GF-D8 (cell line): ENCODE results near the gene MMP10.

Experiments used
- DNase-seq: peaks from one replicate; lab custom pipeline; 2025; lab: John Stamatoyannopoulos, UW

Gene MMP10

DNA sequence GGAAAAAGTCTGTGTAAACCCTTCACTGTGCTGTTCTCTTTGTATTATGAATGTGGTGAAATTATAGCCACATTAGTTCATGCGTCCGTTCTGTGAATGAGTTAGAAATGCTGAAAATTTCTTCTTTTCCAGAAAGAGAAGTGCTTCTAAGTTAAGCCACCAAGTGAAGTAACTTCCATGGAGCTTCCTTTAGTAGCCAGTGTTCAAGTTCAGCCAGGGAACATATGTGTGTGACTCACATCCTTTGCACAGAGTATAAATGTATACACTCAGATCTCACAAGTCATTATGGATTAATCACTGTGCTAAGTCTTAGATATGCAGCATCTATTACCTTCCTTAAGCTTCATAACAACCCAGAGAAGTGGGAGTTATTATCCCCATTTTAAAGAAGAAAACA is 52.5 kb downstream of the MMP10 start:
- DNase-seq: peak; percentile 49

DNA sequence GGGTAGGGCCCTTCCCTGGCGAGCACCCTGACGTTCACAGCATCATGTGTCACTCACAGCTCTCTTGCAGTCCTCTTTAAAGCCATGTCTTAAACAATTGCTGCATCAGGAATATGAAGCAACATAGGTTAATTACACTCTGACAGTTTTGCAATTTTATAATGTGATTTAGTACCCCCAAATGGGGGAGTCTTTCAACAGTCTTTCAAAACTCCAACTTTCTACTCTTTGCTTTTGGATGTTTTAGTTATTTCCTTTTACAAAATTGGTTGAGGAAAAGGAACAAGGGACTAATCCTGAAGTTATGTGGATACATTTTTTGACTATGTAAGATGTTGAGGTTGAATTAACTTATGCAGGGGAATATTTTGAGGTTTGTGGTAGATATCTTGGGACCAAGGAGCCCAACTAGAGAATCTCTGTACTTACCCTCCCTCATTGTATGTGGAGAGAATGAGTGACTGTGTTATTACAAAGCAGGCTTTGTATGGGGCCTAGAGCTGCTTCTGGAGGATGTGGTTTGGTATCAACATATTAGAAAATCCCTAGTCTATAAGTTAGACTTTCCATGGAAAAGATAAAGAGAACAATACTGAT is 55.4 kb downstream of the MMP10 start, which contains the start of gene MMP8:
Gene MMP8 (minus strand): TSS at position 51 of the 597 bp plus-strand sequence. CDS start 99 bp downstream, outside the sequence.
- no peak for DNase-seq

DNA sequence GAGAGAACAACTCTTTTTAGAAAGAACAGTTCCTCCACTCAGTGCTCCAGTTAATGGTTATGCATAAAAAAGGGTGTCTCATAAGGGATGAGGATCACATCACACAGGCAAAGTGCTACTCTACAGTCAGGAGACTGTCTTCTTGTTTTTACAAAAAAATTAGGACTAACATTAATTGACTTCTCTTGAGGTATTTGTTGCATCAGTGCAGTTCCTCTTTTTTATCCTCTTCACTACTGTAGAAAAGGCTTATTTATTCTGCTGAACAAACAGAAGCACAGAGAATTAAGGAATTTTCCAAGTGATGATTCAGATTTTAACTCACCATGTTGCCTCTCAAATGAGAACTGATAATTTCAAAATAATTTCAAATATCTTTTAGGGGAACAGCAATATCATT is 57.6 kb downstream of the MMP10 start:
- peak; percentile 67 for DNase-seq
